Measurements from ENCODE around the gene NTM.

Gene NTM

GRCh38 chr11:132114743-132115142 lies 744.3 kb downstream of the NTM start:
- in situ Hi-C loops (cut with MboI; ENCODE audit: low sequenced_read_pairs): no loop called here

- in situ Hi-C loops (cut with MboI; ENCODE audit: low sequenced_read_pairs): no loop called here
Observed at GRCh38 chr11:132115454-132115853, 745.0 kb downstream of the NTM start.

GRCh38 chr11:132116516-132116915 lies 746.1 kb downstream of the NTM start:
- in situ Hi-C loops (cut with MboI; ENCODE audit: low sequenced_read_pairs): no loop called here

- in situ Hi-C loops (cut with MboI; ENCODE audit: low sequenced_read_pairs): no loop called here
Observed at GRCh38 chr11:132118661-132119060, 748.2 kb downstream of the NTM start.

GRCh38 chr11:132119573-132119972 lies 749.2 kb downstream of the NTM start:
- in situ Hi-C loops (cut with MboI; ENCODE audit: low sequenced_read_pairs): no loop called here

GRCh38 chr11:132122735-132123134 lies 752.3 kb downstream of the NTM start:
- in situ Hi-C loops (cut with MboI; ENCODE audit: low sequenced_read_pairs): no loop called here

GRCh38 chr11:132123449-132123848 lies 753.0 kb downstream of the NTM start:
- in situ Hi-C loops (cut with MboI; ENCODE audit: low sequenced_read_pairs): no loop called here

GRCh38 chr11:132123854-132124835 lies 753.7 kb downstream of the NTM start:
- in situ Hi-C loops (cut with MboI; ENCODE audit: low sequenced_read_pairs): no loop called here

- in situ Hi-C loops (cut with MboI; ENCODE audit: low sequenced_read_pairs): no loop called here
Observed at GRCh38 chr11:132125988-132126871, 755.8 kb downstream of the NTM start.

GRCh38 chr11:132126973-132127899 lies 756.8 kb downstream of the NTM start:
- in situ Hi-C loops (cut with MboI; ENCODE audit: low sequenced_read_pairs): no loop called here

- in situ Hi-C loops (cut with MboI; ENCODE audit: low sequenced_read_pairs): no loop called here
Observed at GRCh38 chr11:132127900-132128288, 757.5 kb downstream of the NTM start.

- in situ Hi-C loops (cut with MboI; ENCODE audit: low sequenced_read_pairs): no loop called here
Observed at GRCh38 chr11:132131047-132131446, 760.6 kb downstream of the NTM start.

- in situ Hi-C loops (cut with MboI; ENCODE audit: low sequenced_read_pairs): no loop called here
Observed at GRCh38 chr11:132131961-132132360, 761.5 kb downstream of the NTM start.

GRCh38 chr11:132134322-132134721 lies 763.9 kb downstream of the NTM start:
- in situ Hi-C loops (cut with MboI; ENCODE audit: low sequenced_read_pairs): no loop called here

- in situ Hi-C loops (cut with MboI; ENCODE audit: low sequenced_read_pairs): no loop called here
Observed at GRCh38 chr11:132137289-132137980, 767.0 kb downstream of the NTM start.

- in situ Hi-C loops (cut with MboI; ENCODE audit: low sequenced_read_pairs): no loop called here
Observed at GRCh38 chr11:132137981-132138313, 767.5 kb downstream of the NTM start.

GRCh38 chr11:132139181-132139580 lies 768.8 kb downstream of the NTM start:
- in situ Hi-C loops (cut with MboI; ENCODE audit: low sequenced_read_pairs): no loop called here

- in situ Hi-C loops (cut with MboI; ENCODE audit: low sequenced_read_pairs): no loop called here
Observed at GRCh38 chr11:132140056-132140455, 769.6 kb downstream of the NTM start.

GRCh38 chr11:132142121-132142520 lies 771.7 kb downstream of the NTM start:
- in situ Hi-C loops (cut with MboI; ENCODE audit: low sequenced_read_pairs): no loop called here

GRCh38 chr11:132142554-132142953 lies 772.1 kb downstream of the NTM start:
- in situ Hi-C loops (cut with MboI; ENCODE audit: low sequenced_read_pairs): no loop called here

All from HL-60/S4 (cell line).